NCI-H2171 (cell line): ENCODE measurements around the gene CD99.
"Not testable (repeated sequence)": the region's sequence is repeated elsewhere in the genome, so short reads cannot be mapped to it uniquely, and the experiment has no call there.

ENCODE experiments used
- DNase-seq: peaks from one replicate; lab custom pipeline; 2025; lab: John Stamatoyannopoulos, UW

Gene CD99

DNA sequence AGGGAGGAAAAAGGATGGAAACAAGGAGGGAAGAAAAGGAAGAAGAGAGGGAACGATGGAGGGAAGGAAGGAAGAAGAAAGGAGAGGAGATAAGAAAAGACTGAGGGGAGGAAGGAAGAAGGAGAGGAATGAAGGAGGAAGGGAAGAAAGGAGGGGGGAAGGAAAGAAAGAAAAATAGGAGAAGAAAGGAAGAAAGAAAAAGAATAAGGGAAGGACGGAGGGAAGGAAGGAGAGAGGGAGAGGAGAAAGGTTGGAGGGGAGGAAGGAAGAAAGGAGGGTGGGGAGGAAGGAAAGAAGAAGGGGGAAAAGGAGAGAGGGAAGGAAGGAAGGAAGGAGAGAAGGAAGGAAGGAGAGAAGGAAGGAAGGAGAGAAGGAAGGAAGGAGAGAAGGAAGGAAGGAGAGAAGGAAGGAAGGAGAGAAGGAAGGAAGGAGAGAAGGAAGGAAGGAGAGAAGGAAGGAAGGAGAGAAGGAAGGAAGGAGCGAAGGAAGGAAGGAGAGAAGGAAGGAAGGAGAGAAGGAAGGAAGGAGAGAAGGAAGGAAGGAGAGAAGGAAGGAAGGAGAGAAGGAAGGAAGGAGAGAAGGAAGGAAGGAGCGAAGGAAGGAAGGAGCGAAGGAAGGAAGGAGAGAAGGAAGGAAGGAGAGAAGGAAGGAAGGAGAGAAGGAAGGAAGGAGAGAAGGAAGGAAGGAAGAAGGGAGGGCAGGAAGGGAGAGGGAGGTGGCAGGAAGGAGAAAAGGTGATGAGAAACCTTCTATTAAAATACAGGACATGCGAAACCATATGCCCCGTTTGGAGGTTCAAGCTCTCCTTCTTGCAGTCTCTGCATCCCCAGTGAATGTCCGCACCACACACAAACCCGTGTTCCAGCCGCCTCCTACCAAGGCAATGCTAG is 82.3 kb downstream of the CD99 start:
- DNase-seq, result not testable (repeated sequence)

DNA sequence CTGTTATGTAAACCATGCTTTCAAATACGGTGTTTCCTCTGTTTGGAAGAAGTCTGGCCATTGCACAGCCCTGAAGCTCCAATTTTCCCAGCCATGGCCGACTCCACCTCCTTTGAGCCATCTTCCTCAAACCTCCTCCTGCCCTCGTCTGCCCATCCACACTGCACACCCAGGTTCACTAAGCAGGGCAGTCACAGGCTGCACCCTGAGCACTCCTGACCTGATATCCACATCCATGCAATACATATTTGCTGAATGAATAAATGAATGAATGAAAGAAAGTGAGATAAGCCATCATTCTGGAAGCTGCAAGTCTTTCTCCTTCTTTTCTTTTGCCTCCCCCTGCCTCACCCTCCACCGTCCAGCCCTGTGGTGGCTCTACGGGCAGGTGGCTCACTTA is 83.0 kb downstream of the CD99 start:
- DNase-seq, result no peak

DNA sequence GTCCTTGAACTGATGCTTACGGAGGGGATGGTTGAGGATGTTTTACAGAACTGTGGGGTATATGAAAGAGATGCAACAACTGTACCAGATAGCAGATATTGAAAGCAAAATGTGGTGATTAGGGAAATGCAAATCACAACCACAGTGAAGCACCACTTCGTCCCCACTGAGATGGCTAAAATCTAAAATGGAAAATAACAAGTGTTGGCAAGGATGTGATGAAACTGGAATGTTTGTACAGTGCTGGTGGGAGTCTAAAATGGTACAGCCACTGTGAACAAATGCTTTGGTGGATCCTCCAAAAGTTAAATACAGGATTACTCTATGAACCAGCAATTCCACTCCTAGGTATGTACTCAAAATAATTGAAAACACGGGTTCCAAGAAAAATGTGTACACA is 83.7 kb downstream of the CD99 start:
- no peak for DNase-seq

DNA sequence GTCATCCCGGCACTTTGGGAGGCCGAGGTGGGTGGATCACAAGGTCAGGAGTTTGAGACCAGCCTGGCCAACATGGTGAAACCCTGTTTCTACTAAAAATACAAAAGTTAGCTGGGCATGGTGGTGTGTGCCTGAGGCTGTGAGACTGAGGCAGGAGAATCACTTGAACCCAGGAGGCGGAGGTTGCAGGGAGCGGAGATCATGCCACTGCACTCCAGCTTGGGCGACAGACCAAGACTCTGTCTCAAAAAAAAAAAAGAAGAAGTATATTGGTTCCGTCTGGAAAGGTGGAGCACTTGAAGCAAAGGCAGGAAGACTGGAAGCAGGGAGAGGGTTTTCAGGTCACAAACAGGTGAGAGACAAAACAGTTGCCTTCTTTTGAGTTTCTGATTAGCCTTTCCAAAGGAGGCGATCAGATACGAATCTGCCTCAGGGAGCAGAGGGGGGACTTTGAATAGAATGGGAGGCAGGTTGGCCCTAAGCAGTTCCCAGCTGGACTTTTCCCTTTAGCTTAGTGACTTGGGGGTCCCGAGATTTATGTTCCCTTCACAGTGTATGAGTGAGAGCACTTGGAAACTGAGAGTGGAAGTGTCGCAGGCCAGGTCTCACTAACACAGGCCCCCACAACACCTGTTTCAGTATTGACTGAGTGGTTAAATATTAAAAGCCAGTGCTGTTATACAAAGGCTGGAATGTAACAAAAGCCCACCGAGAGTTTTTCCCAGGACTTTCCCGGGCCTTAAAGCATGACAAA is 89.6 kb downstream of the CD99 start:
- DNase-seq, result not testable (repeated sequence)

DNA sequence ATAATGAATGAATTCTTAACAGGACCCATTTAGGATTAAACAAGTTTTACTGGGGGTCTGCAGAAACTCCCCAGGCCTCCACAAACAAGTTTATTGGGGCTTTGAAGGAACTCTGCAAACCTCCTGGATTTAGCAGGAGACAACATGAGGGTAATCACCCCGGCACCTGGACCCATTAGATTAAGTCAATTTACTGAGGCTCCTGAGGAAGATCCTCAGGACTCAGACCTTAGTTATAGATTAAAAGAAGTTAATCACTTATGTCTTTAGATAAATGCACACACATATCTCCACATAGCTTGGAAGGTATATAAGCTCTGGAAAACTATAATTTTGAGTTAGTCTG is 90.1 kb downstream of the CD99 start:
- DNase-seq, result no peak

DNA sequence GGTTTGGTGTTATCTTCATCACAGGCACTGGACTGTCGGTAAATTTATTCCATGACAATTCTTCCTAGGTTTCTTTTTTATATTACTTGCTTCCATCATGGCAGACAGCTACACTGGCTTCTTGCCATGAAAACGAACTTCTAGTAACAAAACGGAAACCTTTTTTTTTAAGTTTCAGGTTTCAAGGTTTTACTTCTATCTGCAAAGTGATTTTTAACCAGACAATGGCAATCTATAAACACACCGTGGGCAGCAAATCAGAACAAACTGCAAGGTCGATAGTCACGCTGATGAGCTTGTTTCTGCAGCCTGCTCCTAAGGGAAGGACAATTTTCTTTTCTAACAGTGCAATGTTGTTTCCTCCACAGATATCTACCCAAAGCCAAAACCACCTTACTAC is 90.6 kb downstream of the CD99 start:
- DNase-seq, result no peak

DNA sequence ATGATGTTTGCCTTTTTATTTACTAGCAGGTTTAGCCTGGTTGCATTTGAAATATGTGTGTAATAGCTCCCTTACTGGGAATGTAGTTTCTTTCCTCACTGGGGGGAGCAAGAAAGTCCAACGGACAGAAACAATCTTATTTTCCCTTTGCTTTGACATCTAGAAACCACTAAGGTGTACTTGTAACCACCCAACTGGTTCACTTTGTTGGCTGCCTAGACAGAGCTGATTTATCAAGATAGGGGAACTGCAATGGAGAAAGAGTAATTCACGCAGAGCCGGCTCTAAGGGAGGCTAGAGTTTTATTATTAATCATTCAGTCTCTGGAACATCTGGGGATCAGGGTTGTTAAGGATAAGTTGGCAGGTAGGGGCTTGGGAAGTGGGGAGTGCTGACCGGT is 91.1 kb downstream of the CD99 start:
- no peak for DNase-seq

DNA sequence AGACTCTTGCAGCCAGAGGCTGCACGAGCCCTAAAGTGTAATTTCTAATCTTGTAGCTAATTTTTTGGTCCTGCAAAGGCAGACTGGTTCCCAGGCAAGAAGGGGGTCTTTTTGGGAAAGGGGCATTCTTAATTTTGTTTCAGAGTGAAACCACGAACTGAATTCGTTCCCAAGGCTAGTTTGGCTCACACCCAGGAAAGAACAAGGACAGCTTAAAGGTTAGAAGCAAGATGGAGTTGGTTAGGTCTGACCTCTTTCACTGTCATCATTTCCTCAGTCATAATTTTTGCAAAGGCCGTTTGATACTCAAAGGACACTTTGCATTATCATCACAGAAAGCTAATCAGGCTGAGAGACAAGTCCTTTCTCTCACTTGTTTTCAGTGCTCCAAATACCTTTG is 91.7 kb downstream of the CD99 start:
- DNase-seq, result no peak

DNA sequence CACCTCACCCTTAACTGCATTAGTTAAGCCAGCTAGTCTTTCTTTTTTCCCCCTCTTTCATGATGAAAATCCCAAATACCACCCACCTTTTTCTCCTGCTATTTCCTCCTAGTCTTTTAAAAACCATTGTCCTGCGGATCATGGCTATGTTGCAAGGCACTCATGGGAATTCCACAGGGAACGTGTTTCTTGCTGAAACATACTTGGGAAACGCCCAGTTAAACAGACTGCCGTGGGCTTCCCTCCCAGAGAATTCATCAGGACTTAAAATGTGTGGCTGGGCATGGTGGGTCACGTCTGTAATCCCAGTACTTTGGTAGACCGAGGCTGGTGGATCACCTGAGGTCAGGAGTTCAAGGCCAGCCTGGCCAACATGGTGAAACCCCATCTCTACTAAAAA is 92.9 kb downstream of the CD99 start:
- no peak for DNase-seq

DNA sequence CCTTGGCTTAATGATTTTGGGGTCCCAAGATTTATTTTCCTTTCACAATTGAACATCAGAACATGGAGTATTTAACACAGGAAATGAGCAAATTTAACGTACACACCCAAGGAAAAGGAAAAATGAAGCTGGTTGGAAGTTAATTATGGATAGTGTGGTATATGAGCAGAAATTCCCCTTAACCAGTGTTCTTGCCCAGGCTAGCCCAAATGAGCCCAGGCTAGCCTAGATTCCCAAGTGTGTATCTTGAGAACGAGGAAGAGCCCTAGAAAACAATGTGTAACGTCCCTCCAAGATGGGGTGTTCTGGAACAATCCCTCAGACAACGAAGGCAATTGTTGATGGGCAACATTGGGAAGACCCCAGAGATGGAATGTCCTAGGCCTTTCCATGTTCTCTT is 94.4 kb downstream of the CD99 start:
- no peak for DNase-seq

DNA sequence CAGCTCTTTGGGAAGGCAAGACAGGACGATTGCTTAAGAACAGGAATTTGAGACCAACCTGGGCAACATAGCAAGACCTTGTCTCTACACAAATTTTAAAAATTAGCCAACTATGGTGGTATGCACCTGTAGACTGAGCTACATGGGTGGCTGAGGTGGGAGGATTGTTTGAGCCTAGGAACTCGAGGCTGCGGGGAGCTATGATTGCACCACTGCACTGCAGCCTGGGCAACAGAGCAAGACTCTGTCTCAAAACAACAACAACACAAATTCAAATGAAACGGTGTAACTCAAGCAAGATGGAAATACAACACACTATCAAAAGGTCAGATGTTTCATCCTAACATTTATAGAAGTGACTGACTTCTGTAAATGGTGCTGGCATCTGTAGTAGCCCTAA is 97.9 kb downstream of the CD99 start:
- DNase-seq, result no peak

DNA sequence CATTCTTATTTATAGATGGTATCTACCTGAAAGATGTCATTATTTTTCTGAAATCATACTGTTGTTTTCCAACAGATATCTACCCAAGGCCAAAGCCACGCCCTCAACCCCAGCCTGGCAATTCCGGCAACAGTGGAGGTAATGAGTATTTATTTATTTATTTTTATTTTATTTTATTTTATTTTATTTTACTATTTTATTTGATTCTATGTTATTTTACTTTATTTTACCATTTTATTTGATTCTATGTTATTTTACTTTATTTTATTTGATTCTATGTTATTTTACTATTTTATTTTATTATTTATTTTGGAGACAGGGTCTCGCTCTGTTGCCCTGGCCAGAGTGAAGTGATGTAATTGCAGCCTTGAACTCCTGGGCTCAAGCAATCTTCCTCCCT is 98.5 kb downstream of the CD99 start:
- DNase-seq, result no peak
